ENCODE results near the gene GEMIN7.

DNA sequence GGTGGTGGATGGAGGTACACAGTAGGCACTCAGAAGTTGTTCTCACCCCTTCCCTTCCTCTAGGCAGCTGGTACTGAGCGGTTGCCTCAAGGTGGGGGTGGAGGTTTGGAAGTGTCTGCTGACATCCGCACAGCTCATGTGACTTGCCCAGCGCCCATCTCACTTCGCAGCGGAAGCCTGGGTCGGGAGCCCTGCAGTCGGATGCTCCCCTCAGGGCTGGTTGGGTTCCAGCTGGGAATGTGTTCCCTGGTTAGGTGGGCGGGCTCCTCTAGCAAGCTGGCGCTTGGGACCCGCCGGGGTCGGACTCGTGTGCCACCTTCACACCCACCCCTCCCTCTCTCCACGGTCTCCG is 24.1 kb downstream of the GEMIN7 start:
- TF ChIP-seq, protein P1, sequence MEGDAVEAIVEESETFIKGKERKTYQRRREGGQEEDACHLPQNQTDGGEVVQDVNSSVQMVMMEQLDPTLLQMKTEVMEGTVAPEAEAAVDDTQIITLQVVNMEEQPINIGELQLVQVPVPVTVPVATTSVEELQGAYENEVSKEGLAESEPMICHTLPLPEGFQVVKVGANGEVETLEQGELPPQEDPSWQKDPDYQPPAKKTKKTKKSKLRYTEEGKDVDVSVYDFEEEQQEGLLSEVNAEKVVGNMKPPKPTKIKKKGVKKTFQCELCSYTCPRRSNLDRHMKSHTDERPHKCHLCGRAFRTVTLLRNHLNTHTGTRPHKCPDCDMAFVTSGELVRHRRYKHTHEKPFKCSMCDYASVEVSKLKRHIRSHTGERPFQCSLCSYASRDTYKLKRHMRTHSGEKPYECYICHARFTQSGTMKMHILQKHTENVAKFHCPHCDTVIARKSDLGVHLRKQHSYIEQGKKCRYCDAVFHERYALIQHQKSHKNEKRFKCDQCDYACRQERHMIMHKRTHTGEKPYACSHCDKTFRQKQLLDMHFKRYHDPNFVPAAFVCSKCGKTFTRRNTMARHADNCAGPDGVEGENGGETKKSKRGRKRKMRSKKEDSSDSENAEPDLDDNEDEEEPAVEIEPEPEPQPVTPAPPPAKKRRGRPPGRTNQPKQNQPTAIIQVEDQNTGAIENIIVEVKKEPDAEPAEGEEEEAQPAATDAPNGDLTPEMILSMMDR (IDR thresholded peaks at IDR 0.05; ENCODE audit: low read depth, low read length), result no peak
- no peak for TF ChIP-seq EZH2phosphoT487 (IDR thresholded peaks at IDR 0.05; ENCODE audit: low read depth)
